Vagina (tissue), 2 donors: ENCODE results near the gene TUBGCP3. TPM values are rescaled to one million over a fixed set of nuclear protein-coding genes. Genes with fewer than 3 reads are reported as not detected.

Experiments used
- DNase-seq, 2 donors: peaks; one replicate each; pipeline ENCODE4 v3.0.0-alpha.2; 2017; ENCODE audit errors: extremely low spot score in 2 of 2
- H3K27ac ChIP-seq: fragments of 200-600 bp; sonication (generic); one replicate; pipeline ENCODE4 v1.5.1; 2019
- H3K27me3 ChIP-seq: fragments of 200-600 bp; sonication (generic); one replicate; pipeline ENCODE4 v1.5.1; 2019
- H3K36me3 ChIP-seq, 2 donors: fragments of 200-600 bp; sonication (generic); one replicate each; pipeline ENCODE4 v1.5.1; 2017 to 2019
- H3K4me1 ChIP-seq: fragments of 200-600 bp; sonication (generic); one replicate; pipeline ENCODE4 v1.5.1; 2019
- H3K4me3 ChIP-seq, 2 donors: fragments of 200-600 bp; sonication (generic); 1 replicate in 1 of 2; 2 replicates in 1 of 2; pipeline ENCODE4 v1.5.1; 2016 to 2019
- H3K9me3 ChIP-seq: fragments of 200-600 bp; sonication (generic); one replicate; pipeline ENCODE4 v1.5.1; 2019
- POLR2A ChIP-seq, 2 donors: fragments of 450-650 bp; IDR thresholded peaks; one replicate each; pipeline ENCODE4 v1.6.1; 2017; ENCODE audit warnings: antibody characterized with exemption in 2 of 2, mild to moderate bottlenecking in 2 of 2, moderate library complexity in 2 of 2
- POLR2AphosphoS5 ChIP-seq, 2 donors: sonication (generic); formaldehyde crosslinking; IDR thresholded peaks; one replicate each; pipeline ENCODE4 v1.9.0; 2017; ENCODE audit warnings: antibody characterized with exemption in 2 of 2, mild to moderate bottlenecking in 2 of 2, low read depth in 1 of 2; ENCODE audit not compliant: insufficient read depth in 1 of 2
- intact Hi-C: fragments of 100-400 bp; cut with DNase I; formaldehyde crosslinking; loops from one replicate; pipeline ENCODE4 v1.15.1; 2023
- total RNA-seq: library from RNA; depleted of rRNA; stranded (reverse); fragments of >200 nt; gene quantifications from one replicate; pipeline ENCODE4 v1.2.3, GENCODE V29; 2016
- TF ChIP-seq, protein P1 (sequence below), 3 experiments: fragments of 450-650 bp in 2 of 3; fragments of 200-600 bp in 1 of 3; sonication (generic) in 1 of 3; IDR thresholded peaks; one replicate each; pipeline ENCODE4 v1.5.1; 2017 to 2019; ENCODE audit warnings: antibody characterized with exemption in 3 of 3, mild to moderate bottlenecking in 2 of 3, moderate library complexity in 2 of 3

The TUBGCP3 gene
- total RNA-seq, 1 donor from 2014 or later = 23.3 TPM

DNA sequence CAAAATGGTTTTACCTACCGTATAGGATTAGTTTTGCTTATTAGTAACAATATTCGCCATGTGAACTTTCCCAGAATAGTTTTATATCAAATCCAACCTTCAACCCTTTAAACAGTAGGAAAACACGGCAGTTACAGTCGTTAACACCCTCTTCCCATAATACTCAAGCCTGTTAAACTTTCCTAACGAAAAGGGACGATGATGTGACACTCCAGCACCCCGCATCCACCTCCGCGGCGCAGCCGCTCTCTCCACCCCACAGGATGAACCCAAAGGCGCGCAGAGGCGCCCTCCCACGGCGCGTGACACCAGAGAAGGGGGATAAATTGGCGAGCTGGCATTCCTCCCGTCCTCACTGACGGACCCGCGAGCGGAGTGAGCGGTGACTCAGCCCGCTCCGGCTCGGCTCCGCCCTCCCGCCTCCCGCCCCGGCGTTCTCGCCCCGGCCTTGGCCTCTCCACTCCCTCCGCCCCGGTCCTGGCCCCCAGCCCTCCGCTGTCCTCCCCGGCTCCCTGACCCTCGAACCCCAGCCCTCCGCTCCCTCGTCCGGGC is 665 bp downstream of the TUBGCP3 start:
- no peak for TF ChIP-seq POLR2A (IDR thresholded peaks at IDR 0.05)
- TF ChIP-seq POLR2AphosphoS5 (IDR thresholded peaks at IDR 0.05; ENCODE audit: insufficient read depth in 1 of 2, low read depth in 1 of 2) = peak; percentile 49 to 71
- TF ChIP-seq, protein P1, sequence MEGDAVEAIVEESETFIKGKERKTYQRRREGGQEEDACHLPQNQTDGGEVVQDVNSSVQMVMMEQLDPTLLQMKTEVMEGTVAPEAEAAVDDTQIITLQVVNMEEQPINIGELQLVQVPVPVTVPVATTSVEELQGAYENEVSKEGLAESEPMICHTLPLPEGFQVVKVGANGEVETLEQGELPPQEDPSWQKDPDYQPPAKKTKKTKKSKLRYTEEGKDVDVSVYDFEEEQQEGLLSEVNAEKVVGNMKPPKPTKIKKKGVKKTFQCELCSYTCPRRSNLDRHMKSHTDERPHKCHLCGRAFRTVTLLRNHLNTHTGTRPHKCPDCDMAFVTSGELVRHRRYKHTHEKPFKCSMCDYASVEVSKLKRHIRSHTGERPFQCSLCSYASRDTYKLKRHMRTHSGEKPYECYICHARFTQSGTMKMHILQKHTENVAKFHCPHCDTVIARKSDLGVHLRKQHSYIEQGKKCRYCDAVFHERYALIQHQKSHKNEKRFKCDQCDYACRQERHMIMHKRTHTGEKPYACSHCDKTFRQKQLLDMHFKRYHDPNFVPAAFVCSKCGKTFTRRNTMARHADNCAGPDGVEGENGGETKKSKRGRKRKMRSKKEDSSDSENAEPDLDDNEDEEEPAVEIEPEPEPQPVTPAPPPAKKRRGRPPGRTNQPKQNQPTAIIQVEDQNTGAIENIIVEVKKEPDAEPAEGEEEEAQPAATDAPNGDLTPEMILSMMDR (IDR thresholded peaks at IDR 0.05) = no peak
- DNase-seq = no peak
- Histone ChIP-seq H3K4me1 (peaks cover 15% of the 10 kb centered on the region), H3K36me3 (no peaks in the 10 kb centered on the region), H3K9me3 (no peaks in the 10 kb centered on the region), H3K27me3 (no peaks in the 10 kb centered on the region), H3K27ac (peak overlapping the region; percentile 94), H3K4me3 (peak overlapping the region; percentile 76 to 85)
- intact Hi-C loops = no loop called here

DNA sequence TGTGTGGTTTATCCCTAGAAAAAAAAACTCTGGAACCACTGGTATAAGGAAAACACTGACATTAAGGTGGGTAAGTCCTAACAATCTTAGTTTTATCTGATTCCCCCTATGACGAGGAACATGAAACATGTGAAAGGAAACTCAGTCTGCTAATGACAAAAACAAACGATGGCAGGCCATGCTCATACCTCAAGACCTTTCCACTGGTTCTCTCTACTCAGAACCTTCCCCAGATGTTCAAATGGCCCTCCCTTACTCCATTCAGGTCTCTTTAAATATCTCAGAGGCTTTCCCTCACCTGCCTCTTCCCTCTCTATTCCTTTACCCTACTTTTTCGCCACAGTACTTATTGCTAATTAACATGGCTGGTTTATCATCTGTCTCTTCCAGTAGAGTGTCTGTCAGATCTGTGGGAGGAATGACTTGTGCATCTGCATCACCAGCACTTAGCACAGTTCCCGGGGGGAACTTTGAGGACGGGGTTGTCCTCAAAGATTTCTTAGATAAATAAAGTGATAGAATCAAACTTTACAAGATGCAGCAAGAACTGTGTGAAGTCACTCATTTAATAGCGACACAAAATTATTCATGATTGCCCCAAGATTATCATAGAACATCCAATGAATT is 1.5 kb downstream of the TUBGCP3 start:
- no peak for TF ChIP-seq POLR2AphosphoS5 (IDR thresholded peaks at IDR 0.05; ENCODE audit: insufficient read depth in 1 of 2, low read depth in 1 of 2)
- TF ChIP-seq, protein P1 (IDR thresholded peaks at IDR 0.05) = no peak
- TF ChIP-seq POLR2A (IDR thresholded peaks at IDR 0.05) = no peak
- H3K4me3 ChIP-seq = peak overlapping the region in 1 of 2 donors; percentile 76
- H3K4me1 ChIP-seq = peaks cover 15% of the 10 kb centered on the region
- H3K27me3 ChIP-seq = no peaks in the 10 kb centered on the region
- no peaks in the 10 kb centered on the region for H3K36me3 ChIP-seq
- no peak overlapping the region for H3K27ac ChIP-seq
- no peak for DNase-seq
- no peaks in the 10 kb centered on the region for H3K9me3 ChIP-seq
- intact Hi-C loops = no loop called here

DNA sequence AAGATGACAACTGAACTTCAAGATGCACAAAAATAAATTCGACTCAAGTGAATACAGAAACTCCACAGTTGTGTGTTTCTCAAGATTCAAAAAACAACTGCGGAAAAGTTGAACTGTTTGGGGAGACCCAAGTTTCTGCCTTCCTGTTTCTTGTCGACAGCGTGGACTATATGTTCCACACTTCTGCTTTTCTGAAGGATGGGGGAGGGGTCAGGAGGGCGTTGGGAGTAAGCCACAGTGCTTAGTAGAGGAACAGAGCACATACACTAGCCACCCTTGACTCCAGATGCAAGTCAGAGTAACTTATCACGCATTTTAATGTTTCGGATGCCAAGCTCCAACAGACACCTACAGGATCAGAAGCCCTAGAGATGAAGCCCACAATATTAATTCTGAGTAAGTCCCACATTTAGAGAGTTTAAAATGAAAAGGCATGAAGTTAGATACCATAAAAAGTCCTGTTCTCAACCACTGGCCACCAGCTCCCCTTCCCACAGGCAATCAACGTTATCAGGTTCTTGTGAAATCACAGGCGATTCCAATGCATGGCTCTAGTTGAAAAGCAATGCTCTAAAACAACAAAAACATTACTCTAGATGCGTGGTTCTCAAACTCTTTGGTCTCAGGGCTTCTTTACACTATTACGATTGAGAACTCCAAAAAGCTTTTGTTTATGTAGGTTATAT is 4.2 kb downstream of the TUBGCP3 start:
- H3K4me1 ChIP-seq = peaks cover 23% of the 10 kb centered on the region
- H3K27ac ChIP-seq = no peak overlapping the region

DNA sequence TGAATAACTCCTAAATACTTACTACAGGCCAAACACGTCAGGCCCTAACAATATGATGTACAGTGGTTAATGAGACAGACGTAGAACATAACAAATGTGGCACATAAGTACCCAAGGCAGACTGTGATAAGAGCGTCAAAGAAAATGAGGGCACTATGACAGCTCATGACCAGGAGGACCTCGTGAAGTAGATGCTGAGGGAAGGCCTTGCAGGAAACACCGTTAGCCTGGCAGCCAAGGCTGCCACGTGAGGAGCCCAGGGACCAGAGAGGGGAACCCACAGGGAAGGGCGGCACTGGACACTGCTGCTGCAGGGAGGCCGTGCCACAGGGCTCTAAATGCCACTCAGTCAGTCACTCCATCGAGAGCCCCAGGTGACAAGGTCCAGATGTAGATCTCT is 5.7 kb downstream of the TUBGCP3 start:
- intact Hi-C loops = no loop called here
- no peak for DNase-seq
- H3K4me3 ChIP-seq = no peak overlapping the region
- no peak overlapping the region for H3K27ac ChIP-seq
- H3K4me1 ChIP-seq = peaks cover 23% of the 10 kb centered on the region
- H3K36me3 ChIP-seq = no peaks in the 10 kb centered on the region
- H3K27me3 ChIP-seq = no peaks in the 10 kb centered on the region
- no peak for TF ChIP-seq POLR2A (IDR thresholded peaks at IDR 0.05)
- TF ChIP-seq POLR2AphosphoS5 (IDR thresholded peaks at IDR 0.05; ENCODE audit: insufficient read depth in 1 of 2, low read depth in 1 of 2) = no peak
- TF ChIP-seq, protein P1 (IDR thresholded peaks at IDR 0.05) = no peak
- no peaks in the 10 kb centered on the region for H3K9me3 ChIP-seq

More for the DNA sequence above, 4.2 kb downstream of the TUBGCP3 start:
- H3K27me3 ChIP-seq = no peaks in the 10 kb centered on the region
- H3K9me3 ChIP-seq = no peaks in the 10 kb centered on the region
- no peak for DNase-seq
- H3K4me3 ChIP-seq = no peak overlapping the region
- intact Hi-C loops = no loop called here
- no peak for TF ChIP-seq POLR2A (IDR thresholded peaks at IDR 0.05)
- TF ChIP-seq, protein P1 (IDR thresholded peaks at IDR 0.05) = no peak
- H3K36me3 ChIP-seq = no peaks in the 10 kb centered on the region

DNA sequence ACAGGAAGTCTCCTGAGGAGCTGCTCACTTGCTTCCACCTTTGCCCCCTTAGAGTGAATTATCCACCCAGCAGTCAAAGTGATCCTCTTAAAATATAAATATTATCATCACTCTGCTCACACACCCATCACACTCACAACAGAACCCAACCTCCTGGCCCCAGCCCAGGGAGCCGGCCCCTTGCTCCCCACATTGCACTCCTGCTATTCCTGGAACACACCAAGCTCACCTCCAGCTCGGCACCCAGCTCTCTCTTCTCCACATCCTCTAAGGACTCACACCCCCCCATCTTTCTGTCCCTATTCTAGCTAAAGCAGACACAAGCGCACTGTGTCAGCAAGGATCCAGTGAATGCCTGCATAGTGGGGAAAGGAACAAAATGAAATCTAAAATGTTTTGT is 7.0 kb downstream of the TUBGCP3 start:
- DNase-seq = no peak
- intact Hi-C loops = no loop called here
- no peaks in the 10 kb centered on the region for H3K27me3 ChIP-seq
- H3K9me3 ChIP-seq = no peaks in the 10 kb centered on the region
- TF ChIP-seq POLR2AphosphoS5 (IDR thresholded peaks at IDR 0.05; ENCODE audit: insufficient read depth in 1 of 2, low read depth in 1 of 2) (no peak), POLR2A (IDR thresholded peaks at IDR 0.05) (no peak)
- TF ChIP-seq, protein P1 (IDR thresholded peaks at IDR 0.05) = no peak
- peaks cover 12% of the 10 kb centered on the region for H3K4me1 ChIP-seq
- no peak overlapping the region for H3K4me3 ChIP-seq
- H3K36me3 ChIP-seq = no peaks in the 10 kb centered on the region
- no peak overlapping the region for H3K27ac ChIP-seq
